ENCODE results near the gene CDK15. TPM values are rescaled to one million over a fixed set of nuclear protein-coding genes. Genes with fewer than 3 reads are reported as not detected.

Gene CDK15
- total and polyA plus RNA-seq, 8 donors = 0.09 to 0.35 (median 0.12) TPM; not detected in 3

DNA sequence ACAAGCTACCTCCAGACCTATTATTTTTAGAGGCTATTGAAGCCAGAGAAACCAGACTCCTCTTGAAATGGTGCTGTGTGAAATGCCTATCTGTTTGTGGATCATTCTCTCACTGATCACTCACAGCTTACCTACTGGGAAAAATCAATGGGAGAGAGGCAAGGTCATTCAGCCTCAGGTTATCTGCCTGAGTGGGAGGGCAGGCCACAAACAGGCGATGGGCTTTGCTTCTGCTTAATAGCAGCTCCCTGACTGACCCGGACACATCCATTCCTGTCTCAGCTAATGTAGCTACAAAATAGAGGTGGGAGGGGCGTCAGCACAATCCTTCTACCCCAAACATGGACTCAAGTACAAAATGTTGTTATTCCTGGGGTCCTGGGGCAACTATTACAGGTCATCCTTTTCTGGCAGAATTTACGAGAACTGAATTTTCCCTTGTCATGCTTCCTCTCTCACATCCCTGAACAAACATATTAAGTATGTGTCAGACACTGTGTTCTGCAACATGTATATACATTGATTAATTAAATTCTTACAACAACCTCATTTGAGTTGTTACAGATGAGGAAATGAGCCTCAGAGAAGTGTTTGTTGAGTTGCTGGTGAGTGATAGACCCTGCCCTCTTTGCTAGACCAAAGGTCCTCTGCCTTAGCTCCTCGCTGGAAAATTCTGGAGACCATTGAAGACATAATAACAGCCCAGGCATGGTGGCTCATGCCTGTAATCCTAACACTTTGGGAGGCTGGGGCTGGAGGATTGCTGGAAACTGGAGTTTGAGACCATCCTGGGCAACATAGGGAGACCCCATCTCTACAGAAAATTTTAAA lies 60.5 kb downstream of the CDK15 start:
- no peak overlapping the region for H3K4me3 ChIP-seq
- DNase-seq (no peak), ATAC-seq (no peak), FAIRE-seq (no peak)
- WGBS, 2 donors = 51 to 57% methylated on average over 5 of the region's 5 CpGs
- intact Hi-C loops (cut with DNase I) = no loop called here
- peaks cover 0 to 7% (median 6%) of the 10 kb centered on the region in 3 donors for H3K4me1 ChIP-seq
- TF ChIP-seq, protein P1, sequence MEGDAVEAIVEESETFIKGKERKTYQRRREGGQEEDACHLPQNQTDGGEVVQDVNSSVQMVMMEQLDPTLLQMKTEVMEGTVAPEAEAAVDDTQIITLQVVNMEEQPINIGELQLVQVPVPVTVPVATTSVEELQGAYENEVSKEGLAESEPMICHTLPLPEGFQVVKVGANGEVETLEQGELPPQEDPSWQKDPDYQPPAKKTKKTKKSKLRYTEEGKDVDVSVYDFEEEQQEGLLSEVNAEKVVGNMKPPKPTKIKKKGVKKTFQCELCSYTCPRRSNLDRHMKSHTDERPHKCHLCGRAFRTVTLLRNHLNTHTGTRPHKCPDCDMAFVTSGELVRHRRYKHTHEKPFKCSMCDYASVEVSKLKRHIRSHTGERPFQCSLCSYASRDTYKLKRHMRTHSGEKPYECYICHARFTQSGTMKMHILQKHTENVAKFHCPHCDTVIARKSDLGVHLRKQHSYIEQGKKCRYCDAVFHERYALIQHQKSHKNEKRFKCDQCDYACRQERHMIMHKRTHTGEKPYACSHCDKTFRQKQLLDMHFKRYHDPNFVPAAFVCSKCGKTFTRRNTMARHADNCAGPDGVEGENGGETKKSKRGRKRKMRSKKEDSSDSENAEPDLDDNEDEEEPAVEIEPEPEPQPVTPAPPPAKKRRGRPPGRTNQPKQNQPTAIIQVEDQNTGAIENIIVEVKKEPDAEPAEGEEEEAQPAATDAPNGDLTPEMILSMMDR (IDR thresholded peaks at IDR 0.05) = no peak
- no peaks in the 10 kb centered on the region for H3K9me3 ChIP-seq
- peaks cover 0 to 3% (median 0%) of the 10 kb centered on the region in 4 donors for H3K27me3 ChIP-seq
- H3K36me3 ChIP-seq = no peaks in the 10 kb centered on the region
- no peak overlapping the region for H3K27ac ChIP-seq

DNA sequence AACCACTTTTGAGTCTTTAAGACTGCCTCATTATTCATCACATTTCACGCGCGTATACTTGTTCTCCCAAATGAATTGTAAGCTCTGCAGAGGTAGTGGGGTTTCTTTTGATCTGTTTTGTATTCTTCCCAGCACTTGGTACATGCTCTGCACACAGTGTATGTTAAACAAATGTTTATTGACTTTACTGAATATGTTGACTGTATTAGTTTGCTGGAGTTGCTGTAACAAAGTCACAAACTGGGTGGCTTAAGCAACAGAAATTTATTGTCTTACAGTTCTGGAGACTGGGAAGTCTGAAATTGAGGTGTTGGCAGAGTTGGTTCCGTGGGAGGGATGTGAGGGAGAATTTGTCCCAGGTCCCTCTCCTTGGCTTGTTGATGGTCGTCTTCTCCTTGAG lies 65.1 kb downstream of the CDK15 start:
- intact Hi-C loops (cut with DNase I) = no loop called here

DNA sequence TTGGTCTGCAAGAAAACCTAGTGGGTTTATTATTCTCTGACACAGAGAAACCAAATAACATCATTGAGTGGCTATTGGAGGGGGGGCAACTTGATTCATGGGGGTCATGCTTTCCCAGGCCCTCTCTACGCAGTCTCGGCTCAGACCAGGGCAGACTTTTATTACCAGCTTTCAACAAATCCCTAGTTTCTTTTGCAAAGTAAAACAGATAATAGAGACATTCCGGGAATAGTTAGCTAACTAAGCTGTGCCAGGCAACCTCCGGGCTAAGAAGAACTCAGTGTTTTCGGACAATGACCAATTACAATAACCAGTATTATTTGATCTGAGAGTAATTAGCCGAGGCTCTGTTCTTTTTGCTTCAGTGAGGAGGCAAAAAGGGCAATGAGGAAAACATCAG lies 66.3 kb downstream of the CDK15 start:
- TF ChIP-seq, protein P1 (IDR thresholded peaks at IDR 0.05) = no peak
- Histone ChIP-seq H3K4me3 (no peak overlapping the region), H3K4me1 (no peaks in the 10 kb centered on the region), H3K27me3 (no peaks in the 10 kb centered on the region), H3K9me3 (no peaks in the 10 kb centered on the region), H3K27ac (no peak overlapping the region), H3K36me3 (no peaks in the 10 kb centered on the region)
- intact Hi-C loops (cut with DNase I) = no loop called here
- no peak for DNase-seq
- 84 to 85% methylated on average over 6 of the region's 6 CpGs for WGBS, 2 donors
- no peak for ATAC-seq
- FAIRE-seq = no peak

More for the DNA sequence above, 65.1 kb downstream of the CDK15 start:
- Histone ChIP-seq H3K9me3 (no peaks in the 10 kb centered on the region), H3K4me1 (peaks cover 0 to 2% (median under 1%) of the 10 kb centered on the region in 3 donors), H3K36me3 (no peaks in the 10 kb centered on the region), H3K27me3 (no peaks in the 10 kb centered on the region), H3K27ac (no peak overlapping the region), H3K4me3 (no peak overlapping the region)
- ATAC-seq = no peak
- TF ChIP-seq, protein P1 (IDR thresholded peaks at IDR 0.05) = no peak
- no peak for DNase-seq
- FAIRE-seq = no peak
- 89 to 95% methylated on average over 5 of the region's 5 CpGs for WGBS, 2 donors

DNA sequence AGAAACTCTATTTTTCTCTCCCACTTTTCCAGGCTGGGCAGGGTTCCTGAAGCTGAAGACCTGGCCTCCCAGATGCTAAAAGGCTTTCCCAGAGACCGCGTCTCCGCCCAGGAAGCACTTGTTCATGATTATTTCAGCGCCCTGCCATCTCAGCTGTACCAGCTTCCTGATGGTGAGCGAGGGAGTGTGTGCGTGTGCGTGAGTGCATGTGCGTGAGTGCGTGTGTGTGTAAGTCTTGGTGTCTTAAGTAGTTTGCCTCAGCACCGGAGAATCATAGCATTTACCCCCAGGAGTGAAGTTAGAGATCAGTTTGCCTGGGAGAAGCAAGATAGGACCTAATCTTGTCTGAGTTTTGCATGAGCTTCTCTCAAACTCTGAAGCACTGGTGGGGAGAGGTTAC lies 73.7 kb downstream of the CDK15 start:
- Histone ChIP-seq H3K27ac (no peak overlapping the region), H3K27me3 (no peaks in the 10 kb centered on the region), H3K9me3 (no peaks in the 10 kb centered on the region), H3K4me1 (peaks cover 0 to 9% (median 8%) of the 10 kb centered on the region in 3 donors), H3K36me3 (no peaks in the 10 kb centered on the region), H3K4me3 (no peak overlapping the region)
- no peak for DNase-seq
- intact Hi-C loops (cut with DNase I) = no loop called here
- WGBS, 2 donors = 82 to 92% methylated on average over 10 of the region's 10 CpGs
- no peak for ATAC-seq
- FAIRE-seq = no peak
- TF ChIP-seq, protein P1 (IDR thresholded peaks at IDR 0.05) = no peak

DNA sequence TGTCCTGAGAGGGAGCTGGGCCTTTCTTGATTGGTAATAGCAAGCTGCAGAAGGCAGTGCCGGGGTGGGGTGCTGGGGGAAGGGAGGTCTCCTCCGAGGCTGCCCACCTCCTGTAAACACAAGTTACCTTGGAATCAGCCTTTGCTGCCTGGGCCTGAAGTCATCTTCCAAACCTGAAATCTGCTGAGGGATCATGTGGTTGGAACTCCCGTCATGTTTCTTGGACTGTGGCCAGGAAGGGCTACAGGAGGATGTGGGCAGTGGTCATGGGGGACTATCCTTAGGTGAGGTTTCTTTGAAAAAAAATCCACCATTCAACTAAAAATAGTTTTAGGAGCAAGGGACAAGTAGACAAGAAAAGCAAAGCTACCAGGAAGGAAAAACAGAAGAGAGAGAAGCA lies 74.2 kb downstream of the CDK15 start:
- no peak for FAIRE-seq
- Histone ChIP-seq H3K4me1 (peaks cover 0 to 9% (median 8%) of the 10 kb centered on the region in 3 donors), H3K9me3 (no peaks in the 10 kb centered on the region), H3K27me3 (no peaks in the 10 kb centered on the region), H3K4me3 (no peak overlapping the region), H3K36me3 (no peaks in the 10 kb centered on the region), H3K27ac (no peak overlapping the region)
- no peak for ATAC-seq
- WGBS, 2 donors = 41 to 42% methylated on average over 3 of the region's 3 CpGs
- no peak for DNase-seq
- intact Hi-C loops (cut with DNase I) = no loop called here
- TF ChIP-seq, protein P1 (IDR thresholded peaks at IDR 0.05) = no peak
